Astrocyte (in vitro differentiated cells and primary cell): Measurements from ENCODE around the gene SYCP2. TPM values are rescaled to one million over a fixed set of nuclear protein-coding genes. Genes with fewer than 3 reads are reported as not detected.

Experiments used
- DNase-seq: peaks from one replicate; pipeline ENCODE4 v3.0.0-alpha.2; 2010; ENCODE audit warnings: low read depth
- FAIRE-seq: peaks from 2 replicates; lab custom pipeline; 2011; peaks lifted over from hg19 to GRCh38; lab: Jason Lieb, UNC
- H2AFZ ChIP-seq: 2 replicates; pipeline ENCODE4 v1.6.0; 2012; ENCODE audit warnings: low read depth, low read length, inconsistent platforms
- H3K27ac ChIP-seq: 2 replicates; pipeline ENCODE4 v1.5.1; 2011; ENCODE audit warnings: low read depth, low read length, inconsistent platforms
- H3K27me3 ChIP-seq: 2 replicates; pipeline ENCODE4 v1.6.0; 2011; ENCODE audit warnings: low read length, inconsistent platforms; ENCODE audit not compliant: insufficient read depth
- H3K36me3 ChIP-seq: 2 replicates; pipeline ENCODE4 v1.5.1; 2011; ENCODE audit warnings: low read length, inconsistent platforms; ENCODE audit not compliant: insufficient read depth
- H3K4me1 ChIP-seq: 2 replicates; pipeline ENCODE4 v1.5.1; 2011; ENCODE audit warnings: low read length, inconsistent platforms; ENCODE audit not compliant: insufficient read depth
- H3K4me2 ChIP-seq: 2 replicates; pipeline ENCODE4 v1.6.0; 2012; ENCODE audit warnings: low read length, inconsistent platforms
- H3K4me3 ChIP-seq: 2 replicates; pipeline ENCODE4 v1.5.1; 2011; ENCODE audit warnings: low read depth, mild to moderate bottlenecking, low read length, inconsistent platforms; ENCODE audit not compliant: insufficient read depth
- H3K79me2 ChIP-seq: 2 replicates; pipeline ENCODE4 v1.6.0; 2012; ENCODE audit warnings: mild to moderate bottlenecking, low read length, inconsistent platforms; ENCODE audit not compliant: insufficient read depth
- H3K9ac ChIP-seq: 2 replicates; pipeline ENCODE4 v1.6.0; 2012; ENCODE audit warnings: mild to moderate bottlenecking, low read length, inconsistent platforms
- H3K9me3 ChIP-seq: 2 replicates; pipeline ENCODE4 v1.5.1; 2012; ENCODE audit warnings: low read depth, mild to moderate bottlenecking, low read length, inconsistent platforms; ENCODE audit not compliant: insufficient read depth
- H4K20me1 ChIP-seq: 2 replicates; pipeline ENCODE4 v1.6.0; 2012; ENCODE audit warnings: low read length, inconsistent platforms; ENCODE audit not compliant: insufficient read depth
- H3K27ac Mint-ChIP-seq: one replicate; pipeline ENCODE4 v1.8.0; 2021; ENCODE audit warnings: mild to moderate bottlenecking, mixed read lengths; ENCODE audit not compliant: unreplicated experiment
- H3K27me3 Mint-ChIP-seq: one replicate; pipeline ENCODE4 v1.8.0; 2021; ENCODE audit warnings: low read depth, mixed read lengths; ENCODE audit not compliant: unreplicated experiment
- H3K36me3 Mint-ChIP-seq: one replicate; pipeline ENCODE4 v1.8.0; 2021; ENCODE audit warnings: low read depth, mixed read lengths; ENCODE audit not compliant: unreplicated experiment
- H3K4me1 Mint-ChIP-seq: one replicate; pipeline ENCODE4 v1.8.0; 2021; ENCODE audit warnings: low read depth, mixed read lengths; ENCODE audit not compliant: unreplicated experiment
- H3K4me3 Mint-ChIP-seq: one replicate; pipeline ENCODE4 v1.8.0; 2021; ENCODE audit warnings: mild to moderate bottlenecking, moderate library complexity, mixed read lengths; ENCODE audit not compliant: unreplicated experiment
- H3K9me3 Mint-ChIP-seq: one replicate; pipeline ENCODE4 v1.8.0; 2021; ENCODE audit warnings: mild to moderate bottlenecking, mixed read lengths; ENCODE audit not compliant: unreplicated experiment
- CTCF ChIP-seq: IDR thresholded peaks from 2 replicates; pipeline ENCODE4 v1.5.1; 2011; ENCODE audit warnings: low read depth, mild to moderate bottlenecking, inconsistent platforms, low read length, moderate library complexity; ENCODE audit not compliant: insufficient read depth
- EZH2 ChIP-seq: IDR thresholded peaks from 2 replicates; pipeline ENCODE4 v1.6.1; 2012; ENCODE audit warnings: mild to moderate bottlenecking, low read length, inconsistent platforms; ENCODE audit not compliant: insufficient read depth
- total RNA-seq: library from RNA; stranded (reverse); gene quantifications from 2 replicates; pipeline ENCODE4 v1.2.1, GENCODE V29; 2021

The SYCP2 gene
- total RNA-seq, 1 donor from 2014 or later, result 0.27 TPM

GRCh38 chr20:59821201-59821600, 112.2 kb downstream of the SYCP2 start:
- Histone ChIP-seq H3K27me3 (peaks cover 2% of the 10 kb centered on the region), H3K36me3 (no peaks in the 10 kb centered on the region), H3K79me2 (no peaks in the 10 kb centered on the region), H3K4me1 (no peaks in the 10 kb centered on the region), H4K20me1 (no peaks in the 10 kb centered on the region), H3K27ac (no peak overlapping the region), H3K9me3 (peaks cover 6% of the 10 kb centered on the region), H2AFZ (no peak overlapping the region), H3K4me3 (no peak overlapping the region), H3K4me2 (no peak overlapping the region), H3K9ac (no peak overlapping the region)
- DNase-seq (no peak), FAIRE-seq (no peak)
- H3K4me3 Mint-ChIP-seq, result no peak overlapping the region
- peaks cover 3% of the 10 kb centered on the region for H3K9me3 Mint-ChIP-seq
- H3K27ac Mint-ChIP-seq, result no peak overlapping the region
- H3K36me3 Mint-ChIP-seq, result no peaks in the 10 kb centered on the region
- no peaks in the 10 kb centered on the region for H3K4me1 Mint-ChIP-seq
- peaks cover 34% of the 10 kb centered on the region for H3K27me3 Mint-ChIP-seq
- TF ChIP-seq CTCF (no peak), EZH2 (no peak)

GRCh38 chr20:59820204-59821041, 113.0 kb downstream of the SYCP2 start:
- TF ChIP-seq EZH2, result no peak
- no peak for TF ChIP-seq CTCF
- Histone ChIP-seq H2AFZ (no peak overlapping the region), H3K4me2 (no peak overlapping the region), H3K4me1 (no peaks in the 10 kb centered on the region), H4K20me1 (no peaks in the 10 kb centered on the region), H3K79me2 (no peaks in the 10 kb centered on the region), H3K9ac (no peak overlapping the region), H3K9me3 (peaks cover 6% of the 10 kb centered on the region), H3K27me3 (peaks cover 2% of the 10 kb centered on the region), H3K27ac (no peak overlapping the region), H3K4me3 (no peak overlapping the region), H3K36me3 (no peaks in the 10 kb centered on the region)
- Mint-ChIP-seq H3K27ac (no peak overlapping the region), H3K27me3 (peaks cover 32% of the 10 kb centered on the region), H3K9me3 (peaks cover 3% of the 10 kb centered on the region), H3K36me3 (no peaks in the 10 kb centered on the region), H3K4me1 (no peaks in the 10 kb centered on the region), H3K4me3 (no peak overlapping the region)
- no peak for FAIRE-seq
- no peak for DNase-seq
